ENCODE measurements around the gene TRIM66.

- TF ChIP-seq CTCF (IDR thresholded peaks at IDR 0.05): no peak
- no peak for TF ChIP-seq POLR2A (IDR thresholded peaks at IDR 0.05)
These were observed 57.8 kb downstream of the TRIM66 start for GRCh38 chr11:8624698-8625097.

Measured in body of pancreas (tissue), 4 donors.